ENCODE data around the gene ZNF311.
"Not testable (repeated sequence)": the region's sequence is repeated elsewhere in the genome, so short reads cannot be mapped to it uniquely, and the experiment has no call there.

The ZNF311 gene

GRCh38 chr6:28953039-28953584 lies 52.0 kb downstream of the ZNF311 start:
- no peak overlapping the region for H3K27ac ChIP-seq (ENCODE audit: low read depth, low read length)
- peak overlapping the region; percentile 94 for H2AFZ ChIP-seq (ENCODE audit: low read length, unreplicated experiment)
- H3K4me3 ChIP-seq (ENCODE audit: low read depth, low read length) = peak overlapping the region; percentile 81
- H3K79me2 ChIP-seq (ENCODE audit: control insufficient read depth, insufficient read depth, low read length, unreplicated experiment) = no peaks in the 10 kb centered on the region
- H3K27me3 ChIP-seq (ENCODE audit: insufficient read depth, low read length) = peaks cover 6% of the 10 kb centered on the region
- H3K36me3 ChIP-seq (ENCODE audit: insufficient read depth, low read length) = no peaks in the 10 kb centered on the region
- H3K4me1 ChIP-seq (ENCODE audit: control insufficient read depth, insufficient read depth, low read length, unreplicated experiment) = peaks cover 4% of the 10 kb centered on the region

DNA sequence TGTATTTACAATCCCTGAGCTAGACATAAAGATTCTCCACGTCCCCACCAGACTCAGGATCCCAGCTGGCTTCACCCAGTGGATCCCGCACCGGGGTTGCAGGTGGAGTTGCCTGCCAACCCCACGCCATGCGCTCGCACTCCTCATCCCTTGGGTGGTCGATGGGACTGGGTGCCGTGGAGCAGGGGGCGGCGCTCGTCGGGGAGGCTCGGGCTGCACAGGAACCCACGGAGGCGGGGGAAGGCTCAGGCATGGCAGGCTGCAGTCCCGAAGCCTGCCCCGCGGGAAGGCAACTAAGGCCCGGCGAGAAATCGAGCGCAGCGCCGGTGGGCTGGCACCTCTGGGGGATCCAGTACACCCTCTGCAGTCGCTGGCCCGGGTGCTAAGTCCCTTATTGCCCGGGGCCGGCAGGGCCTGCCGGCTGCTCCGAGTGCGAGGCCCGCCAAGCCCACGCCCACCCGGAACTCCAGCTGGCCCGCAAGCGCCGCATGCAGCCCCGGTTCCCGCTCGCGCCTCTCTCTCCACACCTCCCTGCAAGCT lies 55.4 kb downstream of the ZNF311 start:
- H3K4me1 ChIP-seq (ENCODE audit: control insufficient read depth, insufficient read depth, low read length, unreplicated experiment) = peaks cover 12% of the 10 kb centered on the region
- H3K27me3 ChIP-seq (ENCODE audit: insufficient read depth, low read length); H3K36me3 ChIP-seq (ENCODE audit: insufficient read depth, low read length); H3K4me3 ChIP-seq (ENCODE audit: low read depth, low read length); H2AFZ ChIP-seq (ENCODE audit: low read length, unreplicated experiment); H3K79me2 ChIP-seq (ENCODE audit: control insufficient read depth, insufficient read depth, low read length, unreplicated experiment); H3K27ac ChIP-seq (ENCODE audit: low read depth, low read length): not testable (repeated sequence)

- H3K79me2 ChIP-seq (ENCODE audit: control insufficient read depth, insufficient read depth, low read length, unreplicated experiment) = no peaks in the 10 kb centered on the region
Measured at GRCh38 chr6:28948782-28949486, 56.2 kb downstream of the ZNF311 start.

GRCh38 chr6:28947831-28948270 lies 57.3 kb downstream of the ZNF311 start:
- H2AFZ ChIP-seq (ENCODE audit: low read length, unreplicated experiment) = no peak overlapping the region
- no peaks in the 10 kb centered on the region for H3K36me3 ChIP-seq (ENCODE audit: insufficient read depth, low read length)
- H3K4me3 ChIP-seq (ENCODE audit: low read depth, low read length) = no peak overlapping the region
- H3K79me2 ChIP-seq (ENCODE audit: control insufficient read depth, insufficient read depth, low read length, unreplicated experiment) = no peaks in the 10 kb centered on the region
- no peaks in the 10 kb centered on the region for H3K27me3 ChIP-seq (ENCODE audit: insufficient read depth, low read length)
- H3K4me1 ChIP-seq (ENCODE audit: control insufficient read depth, insufficient read depth, low read length, unreplicated experiment) = peaks cover 12% of the 10 kb centered on the region
- peak overlapping the region; percentile 41 for H3K27ac ChIP-seq (ENCODE audit: low read depth, low read length)

More at GRCh38 chr6:28948782-28949486, 56.2 kb downstream of the ZNF311 start:
- no peaks in the 10 kb centered on the region for H3K36me3 ChIP-seq (ENCODE audit: insufficient read depth, low read length)
- peaks cover 12% of the 10 kb centered on the region for H3K4me1 ChIP-seq (ENCODE audit: control insufficient read depth, insufficient read depth, low read length, unreplicated experiment)
- no peaks in the 10 kb centered on the region for H3K27me3 ChIP-seq (ENCODE audit: insufficient read depth, low read length)
- H2AFZ ChIP-seq (ENCODE audit: low read length, unreplicated experiment) = no peak overlapping the region
- no peak overlapping the region for H3K4me3 ChIP-seq (ENCODE audit: low read depth, low read length)
- no peak overlapping the region for H3K27ac ChIP-seq (ENCODE audit: low read depth, low read length)

DNA sequence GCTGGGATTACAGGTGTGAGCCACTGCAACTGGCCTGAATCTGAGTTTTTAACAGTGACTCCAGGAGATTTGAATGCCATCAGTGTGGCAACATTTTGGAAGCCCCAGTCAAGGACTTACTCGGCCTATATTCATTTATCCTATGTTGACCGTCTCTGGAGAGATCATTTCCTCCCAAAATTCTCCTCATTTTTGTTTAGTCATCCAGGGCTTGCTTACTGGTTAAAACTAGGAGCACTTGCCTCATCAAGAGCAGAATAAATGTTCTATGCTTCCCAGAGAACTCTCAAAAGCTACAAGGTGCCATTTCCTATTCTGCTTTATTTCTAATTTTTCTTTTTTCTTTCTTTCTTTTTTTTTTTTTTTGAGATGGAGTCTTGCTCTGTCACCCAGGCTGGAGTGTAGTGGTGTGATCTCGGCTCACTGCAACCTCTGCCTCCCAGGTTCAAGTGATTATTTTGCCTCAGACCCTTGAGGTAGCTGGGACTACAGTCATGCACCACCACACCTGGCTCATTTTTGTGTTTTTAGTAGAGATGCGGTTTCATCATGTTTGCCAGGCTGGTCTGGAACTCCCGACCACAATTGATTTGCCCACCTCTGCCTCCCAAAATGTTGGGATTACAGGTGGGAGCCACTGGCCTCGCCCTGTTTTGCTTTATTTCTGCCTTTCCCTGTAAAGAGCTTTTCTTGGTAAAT lies 57.9 kb downstream of the ZNF311 start:
- H3K4me1 ChIP-seq (ENCODE audit: control insufficient read depth, insufficient read depth, low read length, unreplicated experiment) = peaks cover 12% of the 10 kb centered on the region
- H3K4me3 ChIP-seq (ENCODE audit: low read depth, low read length) = no peak overlapping the region
- no peaks in the 10 kb centered on the region for H3K79me2 ChIP-seq (ENCODE audit: control insufficient read depth, insufficient read depth, low read length, unreplicated experiment)
- H2AFZ ChIP-seq (ENCODE audit: low read length, unreplicated experiment) = no peak overlapping the region
- no peaks in the 10 kb centered on the region for H3K27me3 ChIP-seq (ENCODE audit: insufficient read depth, low read length)
- no peak overlapping the region for H3K27ac ChIP-seq (ENCODE audit: low read depth, low read length)
- H3K36me3 ChIP-seq (ENCODE audit: insufficient read depth, low read length) = no peaks in the 10 kb centered on the region

GRCh38 chr6:28945349-28945748 lies 59.8 kb downstream of the ZNF311 start:
- Histone ChIP-seq H3K4me1 (ENCODE audit: control insufficient read depth, insufficient read depth, low read length, unreplicated experiment) (peaks cover 12% of the 10 kb centered on the region), H3K4me3 (ENCODE audit: low read depth, low read length) (no peak overlapping the region), H3K27ac (ENCODE audit: low read depth, low read length) (no peak overlapping the region), H3K79me2 (ENCODE audit: control insufficient read depth, insufficient read depth, low read length, unreplicated experiment) (no peaks in the 10 kb centered on the region), H2AFZ (ENCODE audit: low read length, unreplicated experiment) (no peak overlapping the region), H3K27me3 (ENCODE audit: insufficient read depth, low read length) (no peaks in the 10 kb centered on the region), H3K36me3 (ENCODE audit: insufficient read depth, low read length) (no peaks in the 10 kb centered on the region)
